Panc1 (cell line): ENCODE measurements around the gene GCK.

Experiments used
- CTCF ChIP-seq: fragments of 450-650 bp; IDR thresholded peaks from 2 replicates; pipeline ENCODE4 v1.5.1; 2017; ENCODE audit warnings: mild to moderate bottlenecking
- POLR2AphosphoS5 ChIP-seq: IDR thresholded peaks from 2 replicates; pipeline ENCODE4 v1.6.1; 2012; ENCODE audit warnings: mild to moderate bottlenecking, low read depth, low read length, moderate library complexity
- TF ChIP-seq, protein P1 (sequence below), 2 experiments: IDR thresholded peaks; 2 replicates each; pipeline ENCODE4 v1.6.1; 2011 to 2012; ENCODE audit warnings: low read depth in 2 of 2, control low read depth in 1 of 2, low read length in 1 of 2, mild to moderate bottlenecking in 1 of 2, moderate library complexity in 1 of 2; ENCODE audit not compliant: insufficient read depth in 1 of 2

GRCh38 chr7:44099669-44100068 lies 89.6 kb downstream of the GCK start:
- TF ChIP-seq CTCF (no peak), POLR2AphosphoS5 (no peak)
- TF ChIP-seq, protein P1, sequence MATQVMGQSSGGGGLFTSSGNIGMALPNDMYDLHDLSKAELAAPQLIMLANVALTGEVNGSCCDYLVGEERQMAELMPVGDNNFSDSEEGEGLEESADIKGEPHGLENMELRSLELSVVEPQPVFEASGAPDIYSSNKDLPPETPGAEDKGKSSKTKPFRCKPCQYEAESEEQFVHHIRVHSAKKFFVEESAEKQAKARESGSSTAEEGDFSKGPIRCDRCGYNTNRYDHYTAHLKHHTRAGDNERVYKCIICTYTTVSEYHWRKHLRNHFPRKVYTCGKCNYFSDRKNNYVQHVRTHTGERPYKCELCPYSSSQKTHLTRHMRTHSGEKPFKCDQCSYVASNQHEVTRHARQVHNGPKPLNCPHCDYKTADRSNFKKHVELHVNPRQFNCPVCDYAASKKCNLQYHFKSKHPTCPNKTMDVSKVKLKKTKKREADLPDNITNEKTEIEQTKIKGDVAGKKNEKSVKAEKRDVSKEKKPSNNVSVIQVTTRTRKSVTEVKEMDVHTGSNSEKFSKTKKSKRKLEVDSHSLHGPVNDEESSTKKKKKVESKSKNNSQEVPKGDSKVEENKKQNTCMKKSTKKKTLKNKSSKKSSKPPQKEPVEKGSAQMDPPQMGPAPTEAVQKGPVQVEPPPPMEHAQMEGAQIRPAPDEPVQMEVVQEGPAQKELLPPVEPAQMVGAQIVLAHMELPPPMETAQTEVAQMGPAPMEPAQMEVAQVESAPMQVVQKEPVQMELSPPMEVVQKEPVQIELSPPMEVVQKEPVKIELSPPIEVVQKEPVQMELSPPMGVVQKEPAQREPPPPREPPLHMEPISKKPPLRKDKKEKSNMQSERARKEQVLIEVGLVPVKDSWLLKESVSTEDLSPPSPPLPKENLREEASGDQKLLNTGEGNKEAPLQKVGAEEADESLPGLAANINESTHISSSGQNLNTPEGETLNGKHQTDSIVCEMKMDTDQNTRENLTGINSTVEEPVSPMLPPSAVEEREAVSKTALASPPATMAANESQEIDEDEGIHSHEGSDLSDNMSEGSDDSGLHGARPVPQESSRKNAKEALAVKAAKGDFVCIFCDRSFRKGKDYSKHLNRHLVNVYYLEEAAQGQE (IDR thresholded peaks at IDR 0.05; ENCODE audit: insufficient read depth in 1 of 2, low read depth in 2 of 2, low read length in 1 of 2): no peak
